ENCODE data around the gene DDAH1.

Gene DDAH1

DNA sequence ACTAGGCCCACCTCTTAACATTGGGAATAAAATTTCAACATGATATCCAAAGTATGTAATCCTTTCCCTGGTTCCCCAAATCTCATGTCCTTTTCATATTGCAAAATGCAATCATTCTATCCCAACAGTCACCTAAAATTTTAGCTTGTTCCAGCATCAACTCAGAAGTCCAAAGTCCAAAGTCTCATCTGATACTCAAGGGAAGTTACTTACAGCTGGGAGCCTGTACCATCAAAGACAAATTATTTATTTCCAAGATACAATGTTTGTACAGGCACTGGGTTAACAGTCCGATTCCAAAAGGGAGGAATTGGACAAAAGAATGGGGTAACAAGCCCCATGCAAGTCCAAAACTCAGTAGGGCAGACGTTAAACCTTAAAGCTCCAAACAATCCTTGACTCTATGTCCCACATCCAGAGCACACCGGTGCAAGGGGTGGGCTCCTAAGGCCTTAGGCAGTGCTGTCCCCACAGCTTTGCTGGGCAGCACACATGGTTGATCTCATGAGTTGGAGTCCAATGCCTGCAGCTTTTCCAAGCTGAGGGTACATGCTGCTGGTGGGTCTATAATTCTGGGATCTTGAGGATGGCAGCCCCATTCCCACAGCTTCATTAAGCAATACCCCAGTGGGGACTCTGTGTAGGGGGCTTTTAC lies 78.8 kb downstream of the DDAH1 start:
- DNase-seq = no peak

DNA sequence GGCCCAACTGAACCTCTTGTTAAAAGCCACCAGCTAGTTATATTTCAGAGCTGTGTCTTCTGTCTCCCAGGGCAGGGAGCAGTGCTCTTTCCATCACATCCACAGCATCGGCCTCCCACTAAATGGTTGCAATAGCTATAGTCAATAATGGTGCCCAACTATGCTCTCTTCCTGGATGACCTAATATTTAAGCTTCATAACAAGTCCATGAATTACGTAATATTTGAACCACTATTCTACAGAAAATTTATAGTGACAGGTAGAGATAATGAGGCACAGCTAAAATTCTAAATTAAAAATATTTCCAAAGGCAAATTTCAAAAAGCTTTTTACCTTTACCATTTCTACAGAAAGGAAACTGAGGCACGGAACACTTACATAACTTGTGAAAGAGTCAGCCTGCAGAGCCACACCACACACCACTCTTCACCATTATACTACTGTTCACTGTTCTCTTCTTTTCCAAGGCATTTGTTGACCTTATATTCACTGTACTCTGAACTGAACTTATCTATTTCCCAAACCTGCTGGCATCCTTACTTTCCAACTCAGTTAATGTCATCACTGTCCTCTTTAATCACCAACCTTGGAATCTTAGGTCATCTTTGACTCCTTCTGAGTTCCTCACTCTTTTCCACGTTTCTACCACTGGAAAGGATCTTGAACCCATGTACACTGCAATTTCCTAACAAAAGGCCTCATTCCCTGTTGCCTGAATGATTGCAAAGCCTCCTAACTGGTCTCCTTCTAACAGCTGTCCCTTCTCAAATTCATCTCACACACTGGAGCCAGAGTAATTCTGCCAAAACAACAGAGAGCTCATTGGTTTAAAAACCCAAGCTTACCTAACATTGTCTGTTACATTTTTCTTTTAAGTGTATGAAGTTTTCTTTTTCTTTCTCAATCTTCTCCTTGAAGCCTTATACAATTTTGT lies 85.5 kb downstream of the DDAH1 start:
- DNase-seq = no peak

DNA sequence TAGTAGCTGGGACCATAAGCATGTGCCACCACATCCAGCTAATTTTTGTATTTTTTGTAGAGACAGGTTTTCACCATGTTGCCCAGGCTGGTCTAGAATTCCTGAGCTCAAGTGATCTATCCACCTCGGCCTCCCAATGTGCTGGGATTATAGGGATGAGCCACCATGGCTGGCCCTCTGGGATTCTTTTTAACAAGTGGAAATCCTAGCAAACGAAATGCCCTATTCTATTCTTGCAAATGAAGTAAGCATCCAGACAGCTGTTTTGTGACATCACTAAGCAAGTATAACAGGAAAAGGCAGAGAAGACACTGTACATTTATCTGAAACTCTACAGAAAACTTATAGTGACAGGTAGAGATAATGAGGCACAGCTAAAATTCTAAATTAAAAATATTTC lies 86.4 kb downstream of the DDAH1 start:
- DNase-seq = no peak

DNA sequence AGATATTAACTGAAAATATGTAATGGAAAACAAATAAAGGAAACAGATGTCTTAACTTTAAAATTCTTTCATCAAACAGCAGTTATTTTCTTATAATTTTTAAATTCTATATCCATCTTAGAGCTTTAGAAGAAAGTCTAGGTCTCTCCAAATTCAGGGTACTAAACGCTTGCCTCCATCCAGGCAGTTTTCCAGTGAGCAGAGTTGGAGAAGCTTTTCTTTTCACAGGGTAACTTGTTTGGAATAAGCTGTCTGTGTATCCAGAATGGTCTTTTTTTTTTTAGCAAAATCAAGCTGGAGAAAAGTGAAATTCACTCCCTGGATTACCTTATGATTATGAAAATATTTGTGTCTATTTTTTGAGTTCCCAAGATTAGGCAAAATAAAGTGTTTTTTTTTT lies 88.6 kb downstream of the DDAH1 start:
- DNase-seq = no peak

DNA sequence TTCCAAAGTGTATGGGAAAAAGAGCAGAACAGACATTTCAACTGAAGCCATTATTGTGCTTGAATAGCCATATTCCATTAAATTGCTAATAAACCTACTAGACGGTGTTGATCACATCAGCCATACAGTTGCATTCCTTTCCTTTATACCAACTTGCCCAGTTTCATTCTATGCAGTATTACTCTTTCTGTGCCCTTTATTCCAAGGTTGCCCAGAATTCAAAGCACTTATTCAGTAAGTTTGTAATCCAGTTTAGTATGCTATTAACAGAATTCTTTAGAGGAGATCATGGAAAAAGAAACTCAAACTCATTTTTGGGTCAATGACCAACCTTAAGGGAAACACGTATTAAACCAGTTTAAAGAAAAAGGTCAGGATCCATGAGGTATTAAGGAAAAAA lies 89.5 kb downstream of the DDAH1 start:
- DNase-seq = no peak

DNA sequence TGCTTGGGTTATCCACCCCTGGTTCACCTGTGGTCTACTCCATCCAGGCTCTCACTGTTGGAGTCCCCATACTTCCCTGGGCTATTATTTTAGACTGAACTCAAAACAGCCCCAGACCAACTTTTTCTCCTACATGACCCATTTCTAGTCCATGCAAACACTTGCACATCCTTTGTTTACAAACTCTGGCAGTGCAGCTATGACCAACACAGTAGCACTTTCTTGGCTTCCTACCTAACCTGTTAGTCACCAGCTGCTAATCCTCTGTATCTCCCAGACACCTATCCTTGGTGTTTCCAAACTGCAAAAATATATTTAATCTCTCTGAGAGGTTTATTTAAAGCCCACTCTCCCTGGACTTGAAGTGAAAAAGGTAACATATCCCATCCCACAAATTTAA lies 90.8 kb downstream of the DDAH1 start:
- no peak for DNase-seq

DNA sequence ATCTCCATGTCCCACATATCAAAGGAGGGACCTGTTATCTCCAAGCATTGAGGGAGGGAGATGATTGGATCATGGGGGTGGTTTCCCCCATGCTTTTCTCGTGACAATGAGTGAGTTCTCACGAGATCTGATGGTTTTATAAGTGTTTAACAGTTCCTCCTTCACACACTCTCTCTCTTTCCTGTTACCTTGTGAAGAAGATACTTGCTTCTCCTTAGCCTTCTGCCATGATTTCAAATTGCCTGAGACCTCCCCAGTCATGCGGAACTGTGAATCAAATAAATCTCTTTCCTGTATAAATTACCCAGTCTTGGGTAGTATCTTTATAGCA lies 91.6 kb downstream of the DDAH1 start:
- no peak for DNase-seq

DNA sequence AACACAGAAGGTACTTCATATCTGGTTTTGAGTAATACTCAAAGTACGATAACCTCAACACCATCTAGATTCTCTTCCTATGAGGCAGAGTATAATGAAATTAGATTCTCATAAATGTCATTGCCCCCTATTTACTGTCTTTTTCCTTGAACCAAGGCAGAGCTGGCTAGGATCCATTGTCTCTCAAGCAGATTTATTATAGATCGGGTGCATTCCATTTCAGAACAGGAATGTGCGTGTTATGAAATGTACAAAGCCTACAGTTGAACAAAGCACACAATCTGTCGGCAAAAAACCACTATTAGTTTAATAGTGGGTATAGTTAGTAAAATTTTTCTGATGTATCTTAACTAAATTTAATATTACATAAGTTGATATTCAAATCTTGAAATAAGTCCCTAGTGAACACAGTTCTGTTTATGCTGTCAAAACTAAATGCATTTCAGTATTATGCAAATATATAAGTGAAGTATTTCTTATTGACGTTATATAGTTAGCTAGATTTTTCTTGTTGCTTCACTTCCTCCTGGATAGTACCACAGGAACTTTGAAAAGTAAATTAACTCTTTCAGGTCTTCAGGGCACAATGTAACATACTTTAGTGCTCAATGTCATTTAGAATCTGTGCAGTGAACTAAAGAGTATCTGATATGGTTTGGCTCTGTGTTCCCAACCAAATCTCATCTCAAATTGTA lies 92.1 kb downstream of the DDAH1 start:
- no peak for DNase-seq

DNA sequence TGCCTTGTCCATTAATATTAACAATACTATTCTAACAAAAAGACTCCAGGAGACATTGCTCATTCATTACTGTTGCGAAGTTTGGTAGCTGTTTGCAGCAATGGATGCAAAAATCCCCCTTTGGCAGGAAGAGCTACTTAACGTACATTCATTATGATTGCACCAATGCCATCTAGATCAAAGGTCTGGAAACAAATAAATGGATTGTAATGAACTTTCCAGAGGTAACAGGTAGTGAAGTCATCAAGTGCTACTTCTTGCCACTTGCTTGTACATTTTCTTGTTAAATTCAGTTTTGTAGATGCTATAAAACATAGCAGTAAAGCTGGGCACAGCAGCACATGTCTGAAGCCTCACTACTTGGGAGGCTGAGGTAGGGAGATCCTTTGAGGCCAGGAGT lies 93.9 kb downstream of the DDAH1 start:
- no peak for DNase-seq

DNA sequence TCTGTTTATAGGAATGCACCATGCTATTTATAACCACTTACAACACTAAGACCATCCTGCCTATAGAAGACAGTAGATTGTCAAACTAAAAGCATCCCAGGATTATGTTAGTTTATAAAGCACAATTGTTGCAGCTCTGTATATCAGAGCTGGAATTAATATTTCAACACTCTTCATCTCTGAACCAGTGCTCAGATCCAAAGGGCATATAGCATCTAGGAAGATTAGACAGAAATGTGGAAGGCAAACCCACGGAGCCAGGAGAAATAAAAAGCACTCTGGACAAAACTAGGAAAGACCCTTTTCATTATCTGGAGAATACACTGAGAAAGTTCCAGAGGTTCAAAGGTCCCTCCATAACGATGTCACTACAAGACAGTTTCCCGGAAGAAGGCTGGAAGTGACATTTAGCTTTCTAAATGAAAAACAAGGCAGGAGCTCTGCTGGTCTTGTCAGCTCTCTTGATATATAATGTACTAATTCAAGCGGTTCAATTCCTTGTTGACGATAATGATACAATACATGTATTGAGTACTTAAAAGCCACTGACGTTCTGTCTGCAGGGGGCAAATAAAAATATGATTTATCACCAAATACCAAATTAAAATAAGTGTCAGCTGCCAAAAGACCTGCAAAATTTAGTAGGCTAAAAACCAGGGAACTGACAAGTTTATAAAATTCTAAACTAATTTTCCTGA lies 96.7 kb downstream of the DDAH1 start:
- no peak for DNase-seq

DNA sequence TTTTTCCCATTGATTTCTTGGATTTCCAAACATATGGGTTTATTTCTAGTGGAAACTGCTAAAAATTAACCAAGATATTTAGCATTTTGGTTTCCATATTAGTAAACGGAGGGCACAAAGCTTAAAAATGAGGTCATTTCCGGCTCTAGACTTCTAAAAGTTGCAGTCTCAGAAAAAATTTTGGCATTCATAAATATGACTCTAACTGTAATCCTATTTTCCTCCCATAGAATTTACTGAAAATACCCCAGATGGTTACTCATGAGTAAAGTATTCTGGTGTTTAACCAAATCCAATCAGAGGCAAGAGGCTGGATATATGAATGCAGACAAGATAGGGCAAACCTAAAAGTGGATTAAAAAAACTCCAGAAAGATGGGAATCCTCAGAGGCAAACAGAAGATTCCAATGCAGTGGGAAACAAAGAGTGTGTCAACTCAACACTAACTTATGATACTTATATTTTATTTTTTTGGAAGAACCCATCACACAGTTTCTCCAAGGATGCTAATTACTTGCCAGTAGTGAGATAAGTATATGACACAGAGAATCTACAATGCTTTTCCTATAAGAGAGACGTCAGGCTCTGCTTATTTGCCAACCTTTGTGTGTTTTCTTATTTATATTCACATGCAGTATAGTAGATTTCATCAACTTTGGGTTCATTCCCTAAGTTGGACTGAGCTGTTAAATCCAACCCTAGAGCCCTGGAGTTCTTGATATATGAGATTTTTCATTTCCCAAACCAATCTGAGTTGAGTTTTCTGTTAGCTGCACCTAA lies 98.4 kb downstream of the DDAH1 start:
- no peak for DNase-seq

DNA sequence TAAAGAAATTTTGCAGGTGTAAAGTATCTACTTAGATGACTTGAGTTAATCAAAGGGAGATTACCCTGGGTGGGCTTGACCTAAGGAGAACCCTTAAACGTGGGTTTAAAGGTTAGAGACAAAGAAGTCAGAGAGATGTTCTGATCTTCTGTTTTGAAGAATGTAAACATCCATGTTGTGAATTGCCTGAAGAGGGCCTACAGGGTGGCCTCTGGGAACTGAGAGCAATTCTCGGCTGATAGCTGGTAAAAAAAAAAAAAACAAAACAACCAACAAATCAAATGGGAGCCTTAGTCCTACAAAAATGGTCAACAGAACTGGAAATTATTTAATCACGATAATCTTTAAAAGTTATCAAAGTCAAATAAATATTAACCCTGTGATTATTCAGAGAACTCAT lies 99.1 kb downstream of the DDAH1 start:
- DNase-seq = no peak

DNA sequence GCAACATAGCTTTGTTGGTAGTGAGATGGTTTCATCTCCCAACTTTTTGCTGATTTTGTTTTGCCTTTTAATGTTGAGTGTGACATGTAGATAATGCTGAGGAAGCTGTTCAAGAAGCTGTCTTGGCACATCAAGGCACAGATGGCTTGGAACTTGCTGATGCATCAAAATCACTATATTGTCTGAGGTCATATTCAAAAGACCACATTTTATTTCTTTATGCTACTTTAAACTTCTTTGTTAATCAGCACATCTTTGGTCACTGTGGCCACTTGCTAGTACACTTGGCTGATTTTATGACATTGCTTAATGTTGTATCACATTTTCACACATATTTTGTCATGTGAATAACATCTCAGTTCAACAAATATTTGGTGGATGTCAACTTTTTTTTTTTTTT lies 101.4 kb downstream of the DDAH1 start:
- DNase-seq = no peak

DNA sequence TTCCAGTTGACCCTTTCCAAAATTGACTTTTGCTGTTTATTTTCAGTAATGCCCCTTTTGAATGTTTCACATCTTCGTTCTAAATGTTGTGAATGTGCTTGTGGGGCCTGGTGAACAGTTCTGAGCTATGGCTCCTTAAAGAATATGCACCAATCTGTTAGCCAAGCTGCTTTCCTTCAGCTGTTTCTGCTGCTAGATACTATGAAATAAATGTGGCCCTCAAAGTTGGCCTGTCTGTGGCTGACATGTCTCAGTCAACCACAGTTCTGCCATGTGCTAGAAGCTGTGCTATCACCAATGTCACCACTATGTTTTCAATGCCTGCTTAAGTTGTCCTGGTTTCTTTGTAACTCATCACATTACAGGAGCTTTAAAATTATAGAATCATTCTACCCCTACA lies 101.9 kb downstream of the DDAH1 start:
- DNase-seq = no peak

DNA sequence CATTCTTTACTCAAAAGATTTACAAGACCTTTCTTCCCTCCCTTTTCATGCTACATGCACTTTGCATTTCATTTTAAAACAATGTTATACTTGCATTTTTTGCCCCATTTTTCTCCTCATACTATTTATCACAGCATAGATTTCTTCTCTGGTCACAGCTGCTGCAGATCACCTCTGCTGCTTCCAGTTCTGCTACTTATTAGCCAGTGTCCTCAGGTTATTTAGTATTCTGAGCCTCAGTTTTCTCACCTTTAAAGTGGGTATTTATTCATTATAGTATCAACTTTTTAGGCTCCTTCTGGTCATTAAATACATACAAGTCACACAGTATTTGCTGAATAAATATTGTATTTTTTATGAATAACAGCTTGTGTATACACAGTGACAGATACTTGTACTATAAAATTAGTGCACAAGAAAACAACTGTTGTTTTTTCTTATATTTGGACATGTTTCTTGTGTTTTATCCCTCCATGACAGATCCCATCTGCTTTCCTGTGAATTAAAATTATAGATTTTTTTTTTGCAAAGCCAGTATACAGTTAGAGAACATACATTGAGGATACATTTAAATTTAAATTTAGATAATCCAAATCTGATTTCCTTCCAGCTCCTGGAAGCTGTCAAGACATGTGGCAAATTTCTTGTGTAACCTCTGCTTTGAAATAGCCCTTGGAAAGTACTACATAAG lies 103.2 kb downstream of the DDAH1 start:
- DNase-seq = no peak

DNA sequence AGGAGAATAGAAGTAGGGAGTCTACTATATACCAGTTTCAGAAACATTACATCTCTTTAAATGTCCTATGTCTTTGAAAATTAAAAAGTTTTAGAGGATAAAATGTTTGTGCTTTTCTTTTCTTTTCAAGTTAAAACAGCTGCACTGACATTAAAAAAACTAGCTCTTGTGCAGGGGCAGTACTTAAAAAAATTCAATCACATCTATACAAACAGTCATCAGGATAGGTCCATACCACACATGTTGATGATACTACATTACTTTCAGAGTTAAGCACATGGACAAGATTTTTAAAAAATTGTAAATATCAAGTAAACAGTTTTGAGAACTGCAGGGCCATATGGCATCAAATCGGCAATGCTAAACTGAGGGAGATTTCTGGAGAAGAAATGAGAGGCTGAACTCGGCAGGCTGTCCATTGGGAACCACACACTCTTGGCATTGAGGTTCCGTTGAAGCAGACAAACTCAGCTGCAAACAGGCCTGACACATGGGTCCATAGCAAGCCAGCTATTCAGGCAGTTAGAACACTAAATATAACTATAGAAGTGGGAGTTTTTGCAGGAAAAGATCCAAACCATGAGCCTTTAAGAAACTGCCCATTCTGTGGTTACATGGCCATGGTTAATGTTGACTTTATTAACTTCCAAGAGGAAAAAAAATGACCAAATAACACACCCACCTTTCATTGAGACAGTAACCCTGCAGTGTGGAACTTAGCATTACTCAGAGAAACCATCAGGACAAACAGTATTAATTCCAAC lies 104.0 kb downstream of the DDAH1 start:
- DNase-seq = no peak

DNA sequence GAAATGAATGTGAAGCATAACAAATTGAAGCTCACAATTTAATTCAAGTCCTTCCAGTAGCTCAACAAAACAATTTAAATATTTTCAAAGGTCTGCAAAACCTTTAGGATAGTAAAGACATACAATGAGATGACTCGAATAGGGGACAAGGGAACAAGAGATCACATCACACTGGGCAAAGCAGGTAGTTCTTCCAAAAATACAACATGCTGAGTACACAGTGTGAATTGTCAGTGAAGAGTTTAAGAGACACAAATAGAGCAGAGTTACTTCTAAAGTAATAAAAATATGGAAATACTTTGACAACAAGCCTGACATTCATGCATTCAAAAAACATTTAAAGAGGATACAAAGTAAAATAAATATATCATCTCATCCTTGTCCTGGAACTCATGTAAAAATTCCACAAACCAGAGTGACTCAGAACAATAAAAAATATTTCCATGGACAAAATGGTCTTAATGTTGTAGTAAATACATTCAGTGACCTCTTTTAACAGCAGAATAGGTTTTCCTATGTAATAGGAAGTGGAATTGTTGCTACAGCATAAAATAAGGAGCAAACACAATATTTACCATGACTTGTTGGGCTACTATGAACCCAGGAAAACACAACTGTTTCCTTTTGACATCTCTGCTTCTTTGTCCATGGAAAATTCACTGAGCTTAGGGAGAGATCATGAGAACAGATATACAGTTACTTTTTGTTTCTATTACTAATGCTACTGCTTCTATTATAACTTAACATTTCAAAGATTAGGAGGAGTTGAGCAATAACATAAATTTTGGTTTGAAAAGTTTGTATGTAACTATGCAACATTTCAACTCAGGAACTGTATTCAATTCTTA lies 104.9 kb downstream of the DDAH1 start:
- DNase-seq = no peak

DNA sequence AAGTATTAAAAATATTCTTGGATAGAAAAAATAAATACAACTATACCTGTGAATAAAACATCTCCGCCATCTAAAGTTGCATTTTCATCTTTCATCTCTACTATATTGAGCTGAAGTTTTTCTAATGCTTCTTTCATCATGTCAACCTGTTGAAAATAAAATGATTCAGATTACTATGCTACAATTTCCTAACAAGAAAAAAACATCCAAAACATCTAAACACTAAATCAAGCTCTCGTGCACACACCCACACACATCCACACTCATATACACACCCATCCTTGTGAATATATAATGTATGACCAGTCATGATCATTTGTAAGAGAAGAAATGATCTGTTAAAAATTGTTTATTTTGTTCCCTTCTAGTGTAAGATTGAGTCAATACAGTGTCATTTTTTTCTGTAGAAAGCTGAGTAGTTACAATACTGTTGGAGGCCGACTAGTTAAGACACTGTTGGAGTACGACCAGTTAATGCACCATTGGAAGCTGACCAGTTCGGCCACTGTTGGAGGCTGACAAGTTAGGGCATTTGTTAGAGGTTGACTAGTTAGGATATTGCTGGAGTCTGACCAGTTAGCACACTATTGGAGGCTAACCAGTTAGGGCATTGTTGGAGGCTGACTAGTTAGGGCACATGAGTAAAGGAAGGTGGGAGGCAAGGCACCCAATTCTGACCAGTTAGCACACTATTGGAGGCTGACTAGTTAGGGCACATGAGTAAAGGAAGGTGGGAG lies 106.1 kb downstream of the DDAH1 start:
- no peak for DNase-seq

DNA sequence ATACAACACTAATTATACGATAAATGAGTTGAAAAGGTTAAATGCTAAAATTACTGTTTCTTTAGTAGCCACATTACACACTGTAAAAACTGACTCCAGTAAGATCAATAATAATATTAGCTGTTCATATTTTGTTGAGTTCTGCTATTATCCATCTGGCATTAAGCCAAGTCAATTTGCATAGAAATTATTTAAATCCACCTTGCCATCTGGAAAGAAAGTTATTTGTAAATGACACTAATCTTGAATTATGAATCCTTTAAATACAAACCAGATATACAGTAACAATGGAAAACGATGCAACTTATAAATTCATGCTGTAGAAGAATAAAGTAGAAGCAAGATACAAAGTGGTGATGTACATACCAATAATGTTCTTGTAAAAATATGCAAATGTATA lies 107.1 kb downstream of the DDAH1 start:
- DNase-seq = no peak
